ENCODE measurements around the gene LSM8. TPM values are rescaled to one million over a fixed set of nuclear protein-coding genes. Genes with fewer than 3 reads are reported as not detected.

Gene LSM8
- total and polyA plus RNA-seq, 2 donors (not counting 1 experiment from before 2014, with no cell fraction given) = 64.3 to 65.2 TPM

GRCh38 chr7:118140468-118140867 is 43.5 kb upstream of the LSM8 start:
- H3K4me3 ChIP-seq (ENCODE audit: control extremely low read depth in 1 of 5, extremely low read depth in 1 of 5, insufficient read depth in 1 of 5, low read depth in 2 of 5, low read length in 4 of 5) = no peak overlapping the region
- ATAC-seq (ENCODE audit: low read depth) (no peak), DNase-seq (no peak)
- TF ChIP-seq EZH2 (IDR thresholded peaks at IDR 0.05; ENCODE audit: borderline replicate concordance, insufficient read depth, low read depth, low read length, poor library complexity, severe bottlenecking) = no peak
- TF ChIP-seq, protein P1, sequence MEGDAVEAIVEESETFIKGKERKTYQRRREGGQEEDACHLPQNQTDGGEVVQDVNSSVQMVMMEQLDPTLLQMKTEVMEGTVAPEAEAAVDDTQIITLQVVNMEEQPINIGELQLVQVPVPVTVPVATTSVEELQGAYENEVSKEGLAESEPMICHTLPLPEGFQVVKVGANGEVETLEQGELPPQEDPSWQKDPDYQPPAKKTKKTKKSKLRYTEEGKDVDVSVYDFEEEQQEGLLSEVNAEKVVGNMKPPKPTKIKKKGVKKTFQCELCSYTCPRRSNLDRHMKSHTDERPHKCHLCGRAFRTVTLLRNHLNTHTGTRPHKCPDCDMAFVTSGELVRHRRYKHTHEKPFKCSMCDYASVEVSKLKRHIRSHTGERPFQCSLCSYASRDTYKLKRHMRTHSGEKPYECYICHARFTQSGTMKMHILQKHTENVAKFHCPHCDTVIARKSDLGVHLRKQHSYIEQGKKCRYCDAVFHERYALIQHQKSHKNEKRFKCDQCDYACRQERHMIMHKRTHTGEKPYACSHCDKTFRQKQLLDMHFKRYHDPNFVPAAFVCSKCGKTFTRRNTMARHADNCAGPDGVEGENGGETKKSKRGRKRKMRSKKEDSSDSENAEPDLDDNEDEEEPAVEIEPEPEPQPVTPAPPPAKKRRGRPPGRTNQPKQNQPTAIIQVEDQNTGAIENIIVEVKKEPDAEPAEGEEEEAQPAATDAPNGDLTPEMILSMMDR (IDR thresholded peaks at IDR 0.05) = no peak
- H3K4me2 ChIP-seq (replicated peaks; ENCODE audit: low read depth, low read length, poor library complexity, severe bottlenecking) = no peak overlapping the region
- H3K27me3 ChIP-seq (replicated peaks in 1 of 4; ENCODE audit: control extremely low read depth in 1 of 4, control insufficient read depth in 3 of 4, insufficient read depth in 4 of 4, low read length in 3 of 4) = no peaks in the 10 kb centered on the region
- intact Hi-C loops (cut with micrococcal nuclease) = no loop called here
- no peak overlapping the region for H3K4me3 Mint-ChIP-seq
- no peak overlapping the region for H2AFZ ChIP-seq (ENCODE audit: insufficient read depth, low read depth, low read length, poor library complexity, severe bottlenecking)
- peaks cover 0 to under 1% (median 0%) of the 10 kb centered on the region in 3 donors for H3K9me3 ChIP-seq (ENCODE audit: control extremely low read depth in 1 of 3, control insufficient read depth in 2 of 3, insufficient read depth in 1 of 3, low read length in 2 of 3)
- no peaks in the 10 kb centered on the region for H3K36me3 ChIP-seq (replicated peaks in 1 of 2; ENCODE audit: control extremely low read depth in 1 of 2, control insufficient read depth in 1 of 2, extremely low read depth in 1 of 2, insufficient read depth in 2 of 2, low read length in 1 of 2)
- no peaks in the 10 kb centered on the region for H3K9me3 Mint-ChIP-seq (ENCODE audit: insufficient read depth)
- no peaks in the 10 kb centered on the region for H3K4me1 ChIP-seq (ENCODE audit: control insufficient read depth in 2 of 2, insufficient read depth in 2 of 2, low read length in 2 of 2)
- no peak overlapping the region for H3K27ac Mint-ChIP-seq
- H3K9ac ChIP-seq (ENCODE audit: low read length) = no peak overlapping the region
- no peaks in the 10 kb centered on the region for H4K20me1 ChIP-seq (ENCODE audit: control insufficient read depth, insufficient read depth, low read length, poor library complexity, severe bottlenecking)
- CTCF ChIA-PET = no interaction called here
- H3K27ac ChIP-seq (ENCODE audit: low read length in 2 of 2) = no peak overlapping the region
- POLR2A ChIA-PET = no interaction called here
- H3K79me2 ChIP-seq (ENCODE audit: control insufficient read depth, insufficient read depth, low read length) = no peaks in the 10 kb centered on the region
- no peaks in the 10 kb centered on the region for H3K27me3 Mint-ChIP-seq
- no CpG with 5 or more reads among the region's 1 CpG for WGBS (ENCODE audit: insufficient coverage)
- peaks cover 5% of the 10 kb centered on the region for H3K4me1 Mint-ChIP-seq

DNA sequence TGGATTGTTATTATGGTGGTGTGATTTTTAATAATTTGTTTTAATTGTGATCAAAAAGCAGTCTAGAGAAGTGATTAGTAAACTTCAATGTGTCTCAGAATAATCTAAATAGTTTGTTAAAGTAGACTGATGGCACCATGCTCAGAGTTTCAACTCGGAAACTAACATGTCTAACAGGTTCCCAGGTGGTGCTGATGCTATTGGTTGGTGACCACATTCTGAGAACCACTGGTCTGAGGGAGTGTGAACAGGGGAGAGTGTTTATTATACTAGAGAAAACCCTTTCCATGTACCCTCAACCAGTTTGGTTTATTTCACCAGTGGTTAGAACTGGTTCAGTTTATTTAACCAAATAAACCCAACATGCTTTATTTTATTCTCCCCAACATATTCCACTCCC is 42.0 kb upstream of the LSM8 start:
- Mint-ChIP-seq H3K27me3 (no peaks in the 10 kb centered on the region), H3K4me1 (peaks cover 5% of the 10 kb centered on the region), H3K9me3 (ENCODE audit: insufficient read depth) (no peaks in the 10 kb centered on the region), H3K27ac (no peak overlapping the region), H3K4me3 (no peak overlapping the region)
- H3K27me3 ChIP-seq (replicated peaks in 1 of 4; ENCODE audit: control extremely low read depth in 1 of 4, control insufficient read depth in 3 of 4, insufficient read depth in 4 of 4, low read length in 3 of 4) = no peaks in the 10 kb centered on the region
- H2AFZ ChIP-seq (ENCODE audit: insufficient read depth, low read depth, low read length, poor library complexity, severe bottlenecking) = no peak overlapping the region
- H3K4me1 ChIP-seq (ENCODE audit: control insufficient read depth in 2 of 2, insufficient read depth in 2 of 2, low read length in 2 of 2) = no peaks in the 10 kb centered on the region
- no peak for ATAC-seq (ENCODE audit: low read depth)
- no peaks in the 10 kb centered on the region for H3K9me3 ChIP-seq (ENCODE audit: control extremely low read depth in 1 of 3, control insufficient read depth in 2 of 3, insufficient read depth in 1 of 3, low read length in 2 of 3)
- POLR2A ChIA-PET = no interaction called here
- CTCF ChIA-PET = no interaction called here
- whole genome bisulfite sequencing (ENCODE audit: insufficient coverage) = no CpG with 5 or more reads among the region's 1 CpG
- no peak overlapping the region for H3K4me2 ChIP-seq (replicated peaks; ENCODE audit: low read depth, low read length, poor library complexity, severe bottlenecking)
- H4K20me1 ChIP-seq (ENCODE audit: control insufficient read depth, insufficient read depth, low read length, poor library complexity, severe bottlenecking) = no peaks in the 10 kb centered on the region
- DNase-seq = no peak
- H3K9ac ChIP-seq (ENCODE audit: low read length) = no peak overlapping the region
- TF ChIP-seq, protein P1 (IDR thresholded peaks at IDR 0.05) = no peak
- TF ChIP-seq EZH2 (IDR thresholded peaks at IDR 0.05; ENCODE audit: borderline replicate concordance, insufficient read depth, low read depth, low read length, poor library complexity, severe bottlenecking) = no peak
- intact Hi-C loops (cut with micrococcal nuclease) = no loop called here
- no peak overlapping the region for H3K27ac ChIP-seq (ENCODE audit: low read length in 2 of 2)
- no peaks in the 10 kb centered on the region for H3K79me2 ChIP-seq (ENCODE audit: control insufficient read depth, insufficient read depth, low read length)
- H3K36me3 ChIP-seq (replicated peaks in 1 of 2; ENCODE audit: control extremely low read depth in 1 of 2, control insufficient read depth in 1 of 2, extremely low read depth in 1 of 2, insufficient read depth in 2 of 2, low read length in 1 of 2) = no peaks in the 10 kb centered on the region
- no peak overlapping the region for H3K4me3 ChIP-seq (ENCODE audit: control extremely low read depth in 1 of 5, extremely low read depth in 1 of 5, insufficient read depth in 1 of 5, low read depth in 2 of 5, low read length in 4 of 5)
